ENCODE measurements around the gene ZNF444. TPM values are rescaled to one million over a fixed set of nuclear protein-coding genes. Genes with fewer than 3 reads are reported as not detected.

Gene ZNF444
- total and polyA plus RNA-seq, 2 donors (not counting 1 experiment from before 2014, with no cell fraction given), result 6.4 to 17.5 TPM

GRCh38 chr19:56106397-56106849 lies 34.7 kb upstream of the ZNF444 start:
- DNase-seq (ENCODE audit: low read depth in 2 of 2), result no peak
- no peak for TF ChIP-seq EZH2 (IDR thresholded peaks at IDR 0.05; ENCODE audit: low read length, missing control alignments)
- TF ChIP-seq CTCF (conservative IDR thresholded peaks at IDR 0.05 in 1 of 2, IDR thresholded peaks at IDR 0.05 in 1 of 2; ENCODE audit: low read depth in 1 of 2, low read length in 2 of 2), result no peak
- Histone ChIP-seq H3K9me3 (ENCODE audit: control insufficient read depth, insufficient read depth, low read depth, low read length) (no peaks in the 10 kb centered on the region), H3K36me3 (ENCODE audit: control insufficient read depth, insufficient read depth, low read length) (peaks cover 4% of the 10 kb centered on the region), H3K9ac (ENCODE audit: insufficient read depth, low read length) (no peak overlapping the region), H3K4me1 (ENCODE audit: control insufficient read depth, extremely low read depth, insufficient read depth, low read length) (peaks cover 19% of the 10 kb centered on the region), H3K4me3 (replicated peaks in 1 of 4; ENCODE audit: control extremely low read depth in 1 of 4, insufficient read depth in 1 of 4, low read depth in 3 of 4, low read length in 4 of 4) (no peak overlapping the region), H2AFZ (ENCODE audit: low read length) (no peak overlapping the region), H3K79me2 (ENCODE audit: control insufficient read depth, insufficient read depth, low read length) (peaks cover 77% of the 10 kb centered on the region), H3K4me2 (ENCODE audit: extremely low read depth, insufficient read depth, low read length) (no peak overlapping the region), H3K27me3 (ENCODE audit: control insufficient read depth, insufficient read depth, low read length) (no peaks in the 10 kb centered on the region), H3K27ac (ENCODE audit: insufficient read depth, low read length) (no peak overlapping the region), H4K20me1 (ENCODE audit: control insufficient read depth, extremely low read depth, insufficient read depth, low read length) (no peaks in the 10 kb centered on the region)

DNA sequence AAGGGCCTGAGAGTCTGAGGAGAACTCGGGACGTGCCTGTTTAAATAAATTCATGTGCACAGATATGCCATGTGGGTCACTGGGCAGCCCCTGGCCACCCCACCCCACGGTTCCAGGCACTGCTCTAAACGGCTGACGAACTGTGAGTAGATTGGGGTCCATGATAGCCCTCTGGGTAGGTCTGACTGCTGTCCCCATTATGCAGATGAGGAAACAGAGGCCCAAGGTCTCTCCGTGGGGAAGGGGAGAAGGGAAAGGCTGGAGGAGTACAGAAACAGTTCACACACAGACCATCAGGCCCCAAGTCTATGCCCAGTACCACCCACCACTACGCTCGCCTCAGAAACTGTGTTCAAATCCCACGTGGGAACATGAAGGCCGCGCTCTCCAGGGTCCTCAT lies 34.1 kb upstream of the ZNF444 start:
- H3K36me3 ChIP-seq (ENCODE audit: control insufficient read depth, insufficient read depth, low read length), result peaks cover 4% of the 10 kb centered on the region
- H3K9ac ChIP-seq (ENCODE audit: insufficient read depth, low read length), result no peak overlapping the region
- peaks cover 82% of the 10 kb centered on the region for H3K79me2 ChIP-seq (ENCODE audit: control insufficient read depth, insufficient read depth, low read length)
- H3K27me3 ChIP-seq (ENCODE audit: control insufficient read depth, insufficient read depth, low read length), result no peaks in the 10 kb centered on the region
- TF ChIP-seq CTCF (conservative IDR thresholded peaks at IDR 0.05 in 1 of 2, IDR thresholded peaks at IDR 0.05 in 1 of 2; ENCODE audit: low read depth in 1 of 2, low read length in 2 of 2) (no peak), EZH2 (IDR thresholded peaks at IDR 0.05; ENCODE audit: low read length, missing control alignments) (no peak)
- no peak overlapping the region for H3K4me3 ChIP-seq (replicated peaks in 1 of 4; ENCODE audit: control extremely low read depth in 1 of 4, insufficient read depth in 1 of 4, low read depth in 3 of 4, low read length in 4 of 4)
- no peaks in the 10 kb centered on the region for H3K9me3 ChIP-seq (ENCODE audit: control insufficient read depth, insufficient read depth, low read depth, low read length)
- no peak overlapping the region for H3K4me2 ChIP-seq (ENCODE audit: extremely low read depth, insufficient read depth, low read length)
- peaks cover 24% of the 10 kb centered on the region for H3K4me1 ChIP-seq (ENCODE audit: control insufficient read depth, extremely low read depth, insufficient read depth, low read length)
- H2AFZ ChIP-seq (ENCODE audit: low read length), result no peak overlapping the region
- H4K20me1 ChIP-seq (ENCODE audit: control insufficient read depth, extremely low read depth, insufficient read depth, low read length), result no peaks in the 10 kb centered on the region
- H3K27ac ChIP-seq (ENCODE audit: insufficient read depth, low read length), result no peak overlapping the region
- DNase-seq (ENCODE audit: low read depth in 2 of 2), result no peak

GRCh38 chr19:56107626-56108351 lies 33.3 kb upstream of the ZNF444 start:
- Histone ChIP-seq H3K9ac (ENCODE audit: insufficient read depth, low read length) (no peak overlapping the region), H2AFZ (ENCODE audit: low read length) (no peak overlapping the region), H3K4me2 (ENCODE audit: extremely low read depth, insufficient read depth, low read length) (no peak overlapping the region), H3K9me3 (ENCODE audit: control insufficient read depth, insufficient read depth, low read depth, low read length) (no peaks in the 10 kb centered on the region), H3K79me2 (ENCODE audit: control insufficient read depth, insufficient read depth, low read length) (peaks cover 85% of the 10 kb centered on the region), H4K20me1 (ENCODE audit: control insufficient read depth, extremely low read depth, insufficient read depth, low read length) (no peaks in the 10 kb centered on the region), H3K27ac (ENCODE audit: insufficient read depth, low read length) (no peak overlapping the region), H3K27me3 (ENCODE audit: control insufficient read depth, insufficient read depth, low read length) (no peaks in the 10 kb centered on the region), H3K4me3 (replicated peaks in 1 of 4; ENCODE audit: control extremely low read depth in 1 of 4, insufficient read depth in 1 of 4, low read depth in 3 of 4, low read length in 4 of 4) (no peak overlapping the region), H3K36me3 (ENCODE audit: control insufficient read depth, insufficient read depth, low read length) (peaks cover 4% of the 10 kb centered on the region), H3K4me1 (ENCODE audit: control insufficient read depth, extremely low read depth, insufficient read depth, low read length) (peaks cover 25% of the 10 kb centered on the region)
- DNase-seq (ENCODE audit: low read depth in 2 of 2), result no peak
- no peak for TF ChIP-seq EZH2 (IDR thresholded peaks at IDR 0.05; ENCODE audit: low read length, missing control alignments)
- TF ChIP-seq CTCF (conservative IDR thresholded peaks at IDR 0.05 in 1 of 2, IDR thresholded peaks at IDR 0.05 in 1 of 2; ENCODE audit: low read depth in 1 of 2, low read length in 2 of 2), result no peak
